Nephron progenitor cell (in vitro differentiated cells): ENCODE data around the gene FASTK.
A peak's percentile ranks its signal among the peaks of the same experiment; 100 is the strongest.

ENCODE experiments used
- DNase-seq: peaks from one replicate; pipeline ENCODE4 v3.0.0; 2021
- H3K27ac Mint-ChIP-seq: 2 replicates; pipeline ENCODE4 v1.8.0; 2021; ENCODE audit warnings: mild to moderate bottlenecking, moderate library complexity, mixed read lengths
- H3K27me3 Mint-ChIP-seq: 2 replicates; pipeline ENCODE4 v1.8.0; 2021; ENCODE audit warnings: mild to moderate bottlenecking, low read depth, mixed read lengths; ENCODE audit not compliant: poor library complexity
- H3K36me3 Mint-ChIP-seq: 2 replicates; pipeline ENCODE4 v1.8.0; 2021; ENCODE audit warnings: low read depth, mixed read lengths
- H3K4me1 Mint-ChIP-seq: 2 replicates; pipeline ENCODE4 v1.8.0; 2021; ENCODE audit warnings: mixed read lengths
- H3K4me3 Mint-ChIP-seq: 2 replicates; pipeline ENCODE4 v1.8.0; 2021; ENCODE audit warnings: mild to moderate bottlenecking, moderate library complexity, mixed read lengths
- H3K9me3 Mint-ChIP-seq: 2 replicates; pipeline ENCODE4 v1.8.0; 2021; ENCODE audit warnings: mild to moderate bottlenecking, moderate library complexity, mixed read lengths
- CTCF ChIP-seq: fragments of 200-600 bp; sonication (generic); IDR thresholded peaks from 2 replicates; pipeline ENCODE4 v1.5.0; 2021; ENCODE audit warnings: antibody characterized with exemption

The FASTK gene

GRCh38 chr7:151123822-151124464 lies 43.3 kb upstream of the FASTK start:
- no peak overlapping the region for H3K27ac Mint-ChIP-seq

GRCh38 chr7:151123158-151123821 lies 42.7 kb upstream of the FASTK start:
- DNase-seq: no peak
- no peak overlapping the region for H3K4me3 Mint-ChIP-seq
- peaks cover 58% of the 10 kb centered on the region for H3K36me3 Mint-ChIP-seq
- peaks cover 47% of the 10 kb centered on the region for H3K27me3 Mint-ChIP-seq
- H3K4me1 Mint-ChIP-seq: peaks cover 36% of the 10 kb centered on the region
- no peak for TF ChIP-seq CTCF
- no peak overlapping the region for H3K27ac Mint-ChIP-seq
- H3K9me3 Mint-ChIP-seq: no peaks in the 10 kb centered on the region

More at GRCh38 chr7:151123822-151124464, 43.3 kb upstream of the FASTK start:
- Mint-ChIP-seq H3K4me3 (no peak overlapping the region), H3K9me3 (no peaks in the 10 kb centered on the region), H3K36me3 (peaks cover 58% of the 10 kb centered on the region), H3K4me1 (peaks cover 41% of the 10 kb centered on the region), H3K27me3 (peaks cover 48% of the 10 kb centered on the region)
- DNase-seq: peak; percentile 92
- peak; percentile 97 for TF ChIP-seq CTCF

- no peak for DNase-seq
- Mint-ChIP-seq H3K27me3 (peaks cover 43% of the 10 kb centered on the region), H3K36me3 (peaks cover 53% of the 10 kb centered on the region), H3K9me3 (no peaks in the 10 kb centered on the region), H3K4me1 (peaks cover 31% of the 10 kb centered on the region), H3K4me3 (no peak overlapping the region), H3K27ac (no peak overlapping the region)
- TF ChIP-seq CTCF: no peak
Observed at GRCh38 chr7:151122796-151123157, 42.2 kb upstream of the FASTK start.

GRCh38 chr7:151122276-151122675 lies 41.7 kb upstream of the FASTK start:
- Mint-ChIP-seq H3K4me1 (peaks cover 26% of the 10 kb centered on the region), H3K36me3 (peaks cover 48% of the 10 kb centered on the region), H3K4me3 (no peak overlapping the region), H3K27me3 (peaks cover 42% of the 10 kb centered on the region), H3K27ac (no peak overlapping the region), H3K9me3 (no peaks in the 10 kb centered on the region)
- no peak for TF ChIP-seq CTCF
- DNase-seq: peak; percentile 51

GRCh38 chr7:151121380-151122170 lies 41.0 kb upstream of the FASTK start:
- H3K27ac Mint-ChIP-seq: no peak overlapping the region
- H3K36me3 Mint-ChIP-seq: peaks cover 47% of the 10 kb centered on the region
- DNase-seq: no peak
- H3K4me1 Mint-ChIP-seq: peaks cover 24% of the 10 kb centered on the region
- no peaks in the 10 kb centered on the region for H3K9me3 Mint-ChIP-seq
- peaks cover 40% of the 10 kb centered on the region for H3K27me3 Mint-ChIP-seq
- TF ChIP-seq CTCF: no peak
- H3K4me3 Mint-ChIP-seq: no peak overlapping the region
